ENCODE results near the gene GRK5. TPM values are rescaled to one million over a fixed set of nuclear protein-coding genes. Genes with fewer than 3 reads are reported as not detected.

GRK5 gene
- total RNA-seq, 1 donor from 2014 or later, result 68.7 TPM

- Histone ChIP-seq H3K9me3 (no peaks in the 10 kb centered on the region), H3K27me3 (ENCODE audit: low read depth) (no peaks in the 10 kb centered on the region), H3K36me3 (no peaks in the 10 kb centered on the region), H3K27ac (no peak overlapping the region), H3K4me1 (peaks cover 6% of the 10 kb centered on the region), H3K4me3 (no peak overlapping the region)
- peak; percentile 85 to 95 for ATAC-seq
- TF ChIP-seq CTCF (IDR thresholded peaks at IDR 0.05), result peak; percentile 80
- no peak for DNase-seq
- intact Hi-C loops (cut with DNase I), result no loop called here
Measured at GRCh38 chr10:119199231-119199992, 8.0 kb upstream of the GRK5 start.

GRCh38 chr10:119201233-119201632 is 6.1 kb upstream of the GRK5 start:
- no peak for ATAC-seq
- DNase-seq, result no peak
- H3K36me3 ChIP-seq, result no peaks in the 10 kb centered on the region
- intact Hi-C loops (cut with DNase I), result loop anchor here (10.0 kb wide), 1 partner anchor 54 kb away; no protein-coding TSS in a partner anchor
- H3K27me3 ChIP-seq (ENCODE audit: low read depth), result no peaks in the 10 kb centered on the region
- no peak overlapping the region for H3K27ac ChIP-seq
- no peak for TF ChIP-seq CTCF (IDR thresholded peaks at IDR 0.05)
- H3K4me1 ChIP-seq, result peaks cover 14% of the 10 kb centered on the region
- H3K4me3 ChIP-seq, result no peak overlapping the region
- no peaks in the 10 kb centered on the region for H3K9me3 ChIP-seq

GRCh38 chr10:119203006-119203405 is 4.4 kb upstream of the GRK5 start:
- ATAC-seq (no peak), DNase-seq (no peak)
- peaks cover 17% of the 10 kb centered on the region for H3K4me1 ChIP-seq
- intact Hi-C loops (cut with DNase I), result loop anchor here (10.0 kb wide), 1 partner anchor 52 kb away; no protein-coding TSS in a partner anchor
- no peak overlapping the region for H3K4me3 ChIP-seq
- no peaks in the 10 kb centered on the region for H3K9me3 ChIP-seq
- no peaks in the 10 kb centered on the region for H3K27me3 ChIP-seq (ENCODE audit: low read depth)
- H3K27ac ChIP-seq, result peak overlapping the region; percentile 18
- H3K36me3 ChIP-seq, result no peaks in the 10 kb centered on the region
- TF ChIP-seq CTCF (IDR thresholded peaks at IDR 0.05), result no peak

GRCh38 chr10:119205894-119206602 is 1.3 kb upstream of the GRK5 start:
- DNase-seq, result peak; percentile 81
- H3K4me3 ChIP-seq, result peak overlapping the region; percentile 79
- no peaks in the 10 kb centered on the region for H3K9me3 ChIP-seq
- no peaks in the 10 kb centered on the region for H3K27me3 ChIP-seq (ENCODE audit: low read depth)
- TF ChIP-seq CTCF (IDR thresholded peaks at IDR 0.05), result no peak
- peak; percentile 24 to 26 for ATAC-seq
- H3K27ac ChIP-seq, result peak overlapping the region; percentile 98
- peaks cover 30% of the 10 kb centered on the region for H3K4me1 ChIP-seq
- intact Hi-C loops (cut with DNase I), result loop anchor here (10.0 kb wide), 1 partner anchor 49 kb away; no protein-coding TSS in a partner anchor
- no peaks in the 10 kb centered on the region for H3K36me3 ChIP-seq

- Histone ChIP-seq H3K9me3 (no peaks in the 10 kb centered on the region), H3K27me3 (ENCODE audit: low read depth) (no peaks in the 10 kb centered on the region), H3K27ac (peak overlapping the region; percentile 98), H3K4me3 (peak overlapping the region; percentile 79), H3K4me1 (peaks cover 37% of the 10 kb centered on the region), H3K36me3 (no peaks in the 10 kb centered on the region)
- TF ChIP-seq CTCF (IDR thresholded peaks at IDR 0.05), result peak; percentile 72
- ATAC-seq (peak; percentile 77 to 80), DNase-seq (peak; percentile 78)
- intact Hi-C loops (cut with DNase I), result loop anchor here (10.0 kb wide), 1 partner anchor 48 kb away; no protein-coding TSS in a partner anchor
Measured at GRCh38 chr10:119206603-119207365, 587 bp upstream of the GRK5 start.
